ENCODE data around the gene ZSCAN5C.

The ZSCAN5C gene

DNA sequence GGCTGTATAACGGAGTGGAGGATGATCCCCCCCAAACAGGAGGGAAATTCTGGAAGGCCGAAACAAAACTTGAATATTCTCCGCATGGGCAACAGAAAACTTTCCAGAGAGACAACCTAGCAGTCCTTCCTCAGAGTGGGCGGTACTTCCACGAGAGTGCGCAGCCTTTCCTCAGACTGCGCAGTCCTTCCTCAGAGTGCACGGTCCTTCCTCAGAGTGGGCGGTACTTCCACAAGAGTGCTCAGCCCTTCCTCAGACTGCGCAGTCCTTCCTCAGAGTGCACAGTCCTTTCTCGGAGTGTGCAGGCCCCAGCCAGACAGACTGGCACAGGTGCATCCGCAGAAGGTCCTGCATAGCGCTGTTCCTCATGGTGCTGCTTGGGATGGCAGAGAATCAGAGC, 39.0 kb upstream of the ZSCAN5C start:
- no peak overlapping the region for H3K27ac ChIP-seq (ENCODE audit: extremely low read depth, low read depth, low read length)
- ChIA-PET CTCF (no interaction called here), POLR2A (no interaction called here)
- H3K36me3 ChIP-seq (ENCODE audit: control insufficient read depth in 2 of 2, insufficient read depth in 1 of 2, low read length in 2 of 2) = peaks cover 13 to 33% of the 10 kb centered on the region in 2 experiments
- no peak for TF ChIP-seq ZNF24 (tag by site-specific recombination; IDR thresholded peaks at IDR 0.05)
- no peak for TF ChIP-seq ZNF555 (tag by site-specific recombination; conservative IDR thresholded peaks at IDR 0.05)
- TF ChIP-seq, protein P1, sequence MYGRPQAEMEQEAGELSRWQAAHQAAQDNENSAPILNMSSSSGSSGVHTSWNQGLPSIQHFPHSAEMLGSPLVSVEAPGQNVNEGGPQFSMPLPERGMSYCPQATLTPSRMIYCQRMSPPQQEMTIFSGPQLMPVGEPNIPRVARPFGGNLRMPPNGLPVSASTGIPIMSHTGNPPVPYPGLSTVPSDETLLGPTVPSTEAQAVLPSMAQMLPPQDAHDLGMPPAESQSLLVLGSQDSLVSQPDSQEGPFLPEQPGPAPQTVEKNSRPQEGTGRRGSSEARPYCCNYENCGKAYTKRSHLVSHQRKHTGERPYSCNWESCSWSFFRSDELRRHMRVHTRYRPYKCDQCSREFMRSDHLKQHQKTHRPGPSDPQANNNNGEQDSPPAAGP (tag by site-specific recombination; IDR thresholded peaks at IDR 0.05) = no peak
- TF ChIP-seq MYNN (tag by site-specific recombination; IDR thresholded peaks at IDR 0.05; ENCODE audit: borderline replicate concordance) = no peak
- TF ChIP-seq, protein P2, sequence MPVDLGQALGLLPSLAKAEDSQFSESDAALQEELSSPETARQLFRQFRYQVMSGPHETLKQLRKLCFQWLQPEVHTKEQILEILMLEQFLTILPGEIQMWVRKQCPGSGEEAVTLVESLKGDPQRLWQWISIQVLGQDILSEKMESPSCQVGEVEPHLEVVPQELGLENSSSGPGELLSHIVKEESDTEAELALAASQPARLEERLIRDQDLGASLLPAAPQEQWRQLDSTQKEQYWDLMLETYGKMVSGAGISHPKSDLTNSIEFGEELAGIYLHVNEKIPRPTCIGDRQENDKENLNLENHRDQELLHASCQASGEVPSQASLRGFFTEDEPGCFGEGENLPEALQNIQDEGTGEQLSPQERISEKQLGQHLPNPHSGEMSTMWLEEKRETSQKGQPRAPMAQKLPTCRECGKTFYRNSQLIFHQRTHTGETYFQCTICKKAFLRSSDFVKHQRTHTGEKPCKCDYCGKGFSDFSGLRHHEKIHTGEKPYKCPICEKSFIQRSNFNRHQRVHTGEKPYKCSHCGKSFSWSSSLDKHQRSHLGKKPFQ (tag by site-specific recombination; IDR thresholded peaks at IDR 0.05) = no peak
- TF ChIP-seq KLF8 (tag by site-specific recombination; IDR thresholded peaks at IDR 0.05) = no peak
- TF ChIP-seq, protein P3, sequence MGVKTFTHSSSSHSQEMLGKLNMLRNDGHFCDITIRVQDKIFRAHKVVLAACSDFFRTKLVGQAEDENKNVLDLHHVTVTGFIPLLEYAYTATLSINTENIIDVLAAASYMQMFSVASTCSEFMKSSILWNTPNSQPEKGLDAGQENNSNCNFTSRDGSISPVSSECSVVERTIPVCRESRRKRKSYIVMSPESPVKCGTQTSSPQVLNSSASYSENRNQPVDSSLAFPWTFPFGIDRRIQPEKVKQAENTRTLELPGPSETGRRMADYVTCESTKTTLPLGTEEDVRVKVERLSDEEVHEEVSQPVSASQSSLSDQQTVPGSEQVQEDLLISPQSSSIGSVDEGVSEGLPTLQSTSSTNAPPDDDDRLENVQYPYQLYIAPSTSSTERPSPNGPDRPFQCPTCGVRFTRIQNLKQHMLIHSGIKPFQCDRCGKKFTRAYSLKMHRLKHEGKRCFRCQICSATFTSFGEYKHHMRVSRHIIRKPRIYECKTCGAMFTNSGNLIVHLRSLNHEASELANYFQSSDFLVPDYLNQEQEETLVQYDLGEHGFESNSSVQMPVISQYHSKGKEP (tag by site-specific recombination; IDR thresholded peaks at IDR 0.05) = no peak
- TF ChIP-seq, protein P4, sequence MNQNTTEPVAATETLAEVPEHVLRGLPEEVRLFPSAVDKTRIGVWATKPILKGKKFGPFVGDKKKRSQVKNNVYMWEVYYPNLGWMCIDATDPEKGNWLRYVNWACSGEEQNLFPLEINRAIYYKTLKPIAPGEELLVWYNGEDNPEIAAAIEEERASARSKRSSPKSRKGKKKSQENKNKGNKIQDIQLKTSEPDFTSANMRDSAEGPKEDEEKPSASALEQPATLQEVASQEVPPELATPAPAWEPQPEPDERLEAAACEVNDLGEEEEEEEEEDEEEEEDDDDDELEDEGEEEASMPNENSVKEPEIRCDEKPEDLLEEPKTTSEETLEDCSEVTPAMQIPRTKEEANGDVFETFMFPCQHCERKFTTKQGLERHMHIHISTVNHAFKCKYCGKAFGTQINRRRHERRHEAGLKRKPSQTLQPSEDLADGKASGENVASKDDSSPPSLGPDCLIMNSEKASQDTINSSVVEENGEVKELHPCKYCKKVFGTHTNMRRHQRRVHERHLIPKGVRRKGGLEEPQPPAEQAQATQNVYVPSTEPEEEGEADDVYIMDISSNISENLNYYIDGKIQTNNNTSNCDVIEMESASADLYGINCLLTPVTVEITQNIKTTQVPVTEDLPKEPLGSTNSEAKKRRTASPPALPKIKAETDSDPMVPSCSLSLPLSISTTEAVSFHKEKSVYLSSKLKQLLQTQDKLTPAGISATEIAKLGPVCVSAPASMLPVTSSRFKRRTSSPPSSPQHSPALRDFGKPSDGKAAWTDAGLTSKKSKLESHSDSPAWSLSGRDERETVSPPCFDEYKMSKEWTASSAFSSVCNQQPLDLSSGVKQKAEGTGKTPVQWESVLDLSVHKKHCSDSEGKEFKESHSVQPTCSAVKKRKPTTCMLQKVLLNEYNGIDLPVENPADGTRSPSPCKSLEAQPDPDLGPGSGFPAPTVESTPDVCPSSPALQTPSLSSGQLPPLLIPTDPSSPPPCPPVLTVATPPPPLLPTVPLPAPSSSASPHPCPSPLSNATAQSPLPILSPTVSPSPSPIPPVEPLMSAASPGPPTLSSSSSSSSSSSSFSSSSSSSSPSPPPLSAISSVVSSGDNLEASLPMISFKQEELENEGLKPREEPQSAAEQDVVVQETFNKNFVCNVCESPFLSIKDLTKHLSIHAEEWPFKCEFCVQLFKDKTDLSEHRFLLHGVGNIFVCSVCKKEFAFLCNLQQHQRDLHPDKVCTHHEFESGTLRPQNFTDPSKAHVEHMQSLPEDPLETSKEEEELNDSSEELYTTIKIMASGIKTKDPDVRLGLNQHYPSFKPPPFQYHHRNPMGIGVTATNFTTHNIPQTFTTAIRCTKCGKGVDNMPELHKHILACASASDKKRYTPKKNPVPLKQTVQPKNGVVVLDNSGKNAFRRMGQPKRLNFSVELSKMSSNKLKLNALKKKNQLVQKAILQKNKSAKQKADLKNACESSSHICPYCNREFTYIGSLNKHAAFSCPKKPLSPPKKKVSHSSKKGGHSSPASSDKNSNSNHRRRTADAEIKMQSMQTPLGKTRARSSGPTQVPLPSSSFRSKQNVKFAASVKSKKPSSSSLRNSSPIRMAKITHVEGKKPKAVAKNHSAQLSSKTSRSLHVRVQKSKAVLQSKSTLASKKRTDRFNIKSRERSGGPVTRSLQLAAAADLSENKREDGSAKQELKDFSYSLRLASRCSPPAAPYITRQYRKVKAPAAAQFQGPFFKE (tag by site-specific recombination; IDR thresholded peaks at IDR 0.05; ENCODE audit: borderline replicate concordance) = no peak
- no peak for TF ChIP-seq ZNF211 (tag by site-specific recombination; IDR thresholded peaks at IDR 0.05; ENCODE audit: low read depth)
- no peak for TF ChIP-seq ZNF585B (tag by site-specific recombination; IDR thresholded peaks at IDR 0.05)
- TF ChIP-seq ZNF133 (tag by site-specific recombination; IDR thresholded peaks at IDR 0.05) = no peak
- no peak for TF ChIP-seq ZNF266 (tag by site-specific recombination; IDR thresholded peaks at IDR 0.05; ENCODE audit: low read depth)
- no peak for TF ChIP-seq SETDB1 (IDR thresholded peaks at IDR 0.05; ENCODE audit: insufficient read length, low read length)
- TF ChIP-seq ZNF239 (tag by site-specific recombination; IDR thresholded peaks at IDR 0.05) = no peak
- no peak for TF ChIP-seq ZNF549 (tag by site-specific recombination; IDR thresholded peaks at IDR 0.05)
- TF ChIP-seq ZNF112 (tag by site-specific recombination; IDR thresholded peaks at IDR 0.05) = no peak
- no peak for TF ChIP-seq ZNF394 (tag by site-specific recombination; IDR thresholded peaks at IDR 0.05; ENCODE audit: borderline replicate concordance)
- H3K4me1 ChIP-seq (ENCODE audit: control insufficient read depth, insufficient read depth, low read length) = no peaks in the 10 kb centered on the region
- no peaks in the 10 kb centered on the region for H3K9me3 ChIP-seq (ENCODE audit: control insufficient read depth, insufficient read depth, low read depth, low read length)
- no peak overlapping the region for H3K4me3 ChIP-seq (ENCODE audit: low read depth, low read length)
